Measurements from ENCODE around the gene FBXL15. TPM values are rescaled to one million over a fixed set of nuclear protein-coding genes. Genes with fewer than 3 reads are reported as not detected.

FBXL15 gene
- total and polyA plus RNA-seq, 2 of the 13 experiments (the other 11 are each of a cell fraction or from before 2014, with no cell fraction given), result 4.3 to 8.3 TPM

DNA sequence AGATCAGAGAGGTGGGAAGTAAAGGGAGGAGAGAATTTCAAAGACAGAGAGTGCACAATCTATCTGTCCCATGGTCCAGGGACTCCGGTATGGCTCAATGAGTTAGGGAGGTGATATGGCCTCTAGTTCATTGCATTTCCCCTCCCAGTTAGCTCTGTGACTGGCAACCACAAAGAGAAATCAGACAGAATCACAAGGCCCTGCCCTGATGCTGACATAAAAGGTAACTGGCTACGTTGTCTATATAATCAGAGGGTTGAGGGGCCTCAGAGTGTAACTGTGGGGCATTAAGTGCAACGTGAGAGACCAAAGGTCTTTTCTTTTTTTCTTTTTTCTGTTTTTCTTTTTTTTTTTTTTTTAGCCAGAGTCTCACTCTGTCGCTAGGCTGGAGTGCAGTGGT lies 38.0 kb downstream of the FBXL15 start:
- no peaks in the 10 kb centered on the region for H4K20me1 ChIP-seq (ENCODE audit: insufficient read depth, low read length)
- BruUV-seq (replicated peaks), result no TSS peak
- no peak overlapping the region for H2AFZ ChIP-seq (ENCODE audit: low read length)
- WGBS (ENCODE audit: low lambda C conversion rate), result 24% methylated on average over 4 of the region's 4 CpGs
- H3K27ac ChIP-seq (ENCODE audit: extremely low read length, insufficient read depth, low read length), result peak overlapping the region; percentile 33
- intact Hi-C loops (cut with micrococcal nuclease; ENCODE audit: unreplicated experiment) (no loop called here), in situ Hi-C loops (cut with HindIII; ENCODE audit: extremely low pct_ligation_motif_present, low pct_unique_long_range_greater_than_20kb) (no loop called here)
- ATAC-seq (no peak), DNase-seq (ENCODE audit: low spot score) (no peak), FAIRE-seq (no peak)
- no peaks in the 10 kb centered on the region for H3K79me2 ChIP-seq (ENCODE audit: insufficient read depth, low read length)
- CTCF ChIA-PET (ENCODE audit: low intra/inter-chr PET ratio, low total read pairs), result no interaction called here
- no peak overlapping the region for H3K4me3 ChIP-seq (replicated peaks in 1 of 3; ENCODE audit: insufficient read depth in 1 of 3, low read depth in 2 of 3, low read length in 3 of 3)
- peak overlapping the region; percentile 48; the same call in 1 of the 2 replicates for H3K4me2 ChIP-seq (ENCODE audit: low read depth, low read length)
- H3K36me3 ChIP-seq (replicated peaks in 1 of 2; ENCODE audit: control insufficient read depth in 1 of 2, insufficient read depth in 2 of 2, low read length in 2 of 2), result 0 out of 5 replicates have a peak, but pooled peaks cover 0 to 1% of the 10 kb centered on the region in 2 experiments
- no peaks in the 10 kb centered on the region for H3K9me3 ChIP-seq (ENCODE audit: low read length)
- no peak overlapping the region for H3K9ac ChIP-seq (ENCODE audit: insufficient read depth, low read depth, low read length)
- no peak for TF ChIP-seq PHF20 (CRISPR knock-in tag; IDR thresholded peaks at IDR 0.05)
- TF ChIP-seq CBX2 (IDR thresholded peaks at IDR 0.05; ENCODE audit: low read depth, low read length), result no peak
- TF ChIP-seq CBX2 (CRISPR knock-in tag; IDR thresholded peaks at IDR 0.05; ENCODE audit: low read depth), result no peak
- TF ChIP-seq, protein P1, sequence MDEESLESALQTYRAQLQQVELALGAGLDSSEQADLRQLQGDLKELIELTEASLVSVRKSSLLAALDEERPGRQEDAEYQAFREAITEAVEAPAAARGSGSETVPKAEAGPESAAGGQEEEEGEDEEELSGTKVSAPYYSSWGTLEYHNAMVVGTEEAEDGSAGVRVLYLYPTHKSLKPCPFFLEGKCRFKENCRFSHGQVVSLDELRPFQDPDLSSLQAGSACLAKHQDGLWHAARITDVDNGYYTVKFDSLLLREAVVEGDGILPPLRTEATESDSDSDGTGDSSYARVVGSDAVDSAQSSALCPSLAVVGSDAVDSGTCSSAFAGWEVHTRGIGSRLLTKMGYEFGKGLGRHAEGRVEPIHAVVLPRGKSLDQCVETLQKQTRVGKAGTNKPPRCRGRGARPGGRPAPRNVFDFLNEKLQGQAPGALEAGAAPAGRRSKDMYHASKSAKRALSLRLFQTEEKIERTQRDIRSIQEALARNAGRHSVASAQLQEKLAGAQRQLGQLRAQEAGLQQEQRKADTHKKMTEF (CRISPR knock-in tag; IDR thresholded peaks at IDR 0.05), result no peak
- peak; percentile 22; the same call in 1 of the 2 replicates for TF ChIP-seq HNF4A (CRISPR knock-in tag; IDR thresholded peaks at IDR 0.05)
- no peak for TF ChIP-seq SKI (IDR thresholded peaks at IDR 0.05; ENCODE audit: partially characterized antibody)
- no peak for TF ChIP-seq AHR (CRISPR knock-in tag; IDR thresholded peaks at IDR 0.05)
- no peak for TF ChIP-seq ISX (CRISPR knock-in tag; conservative IDR thresholded peaks at IDR 0.05)
- no peak for TF ChIP-seq CENPX (CRISPR knock-in tag; IDR thresholded peaks at IDR 0.05)
- TF ChIP-seq HES4 (CRISPR knock-in tag; IDR thresholded peaks at IDR 0.05; ENCODE audit: borderline replicate concordance), result no peak
- 0 out of 2 replicates have a peak, but pooled peaks have one; percentile 8 for TF ChIP-seq HNF4G (IDR thresholded peaks at IDR 0.05; ENCODE audit: borderline replicate concordance, low read depth, low read length)
- TF ChIP-seq HNF4G (CRISPR knock-in tag; IDR thresholded peaks at IDR 0.05; ENCODE audit: borderline replicate concordance, low read depth), result no peak
- TF ChIP-seq NCOR1 (IDR thresholded peaks at IDR 0.05; ENCODE audit: borderline replicate concordance, low read length), result 0 out of 2 replicates have a peak, but pooled peaks have one; percentile 40
- no peak for TF ChIP-seq SATB2 (CRISPR knock-in tag; IDR thresholded peaks at IDR 0.05)
- TF ChIP-seq KLF15 (CRISPR knock-in tag; IDR thresholded peaks at IDR 0.05; ENCODE audit: borderline replicate concordance), result no peak
- no peak for TF ChIP-seq SRSF1 (optimal IDR thresholded peaks at IDR 0.05; ENCODE audit: low read depth, low read length)
- TF ChIP-seq FOXA3 (CRISPR knock-in tag; IDR thresholded peaks at IDR 0.05), result no peak
- TF ChIP-seq, protein P2, sequence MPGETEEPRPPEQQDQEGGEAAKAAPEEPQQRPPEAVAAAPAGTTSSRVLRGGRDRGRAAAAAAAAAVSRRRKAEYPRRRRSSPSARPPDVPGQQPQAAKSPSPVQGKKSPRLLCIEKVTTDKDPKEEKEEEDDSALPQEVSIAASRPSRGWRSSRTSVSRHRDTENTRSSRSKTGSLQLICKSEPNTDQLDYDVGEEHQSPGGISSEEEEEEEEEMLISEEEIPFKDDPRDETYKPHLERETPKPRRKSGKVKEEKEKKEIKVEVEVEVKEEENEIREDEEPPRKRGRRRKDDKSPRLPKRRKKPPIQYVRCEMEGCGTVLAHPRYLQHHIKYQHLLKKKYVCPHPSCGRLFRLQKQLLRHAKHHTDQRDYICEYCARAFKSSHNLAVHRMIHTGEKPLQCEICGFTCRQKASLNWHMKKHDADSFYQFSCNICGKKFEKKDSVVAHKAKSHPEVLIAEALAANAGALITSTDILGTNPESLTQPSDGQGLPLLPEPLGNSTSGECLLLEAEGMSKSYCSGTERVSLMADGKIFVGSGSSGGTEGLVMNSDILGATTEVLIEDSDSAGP (CRISPR knock-in tag; IDR thresholded peaks at IDR 0.05; ENCODE audit: borderline replicate concordance), result no peak
- POLR2A ChIA-PET, result interaction anchor here (1.1 to 1.9 kb wide), 2 partner anchors 8 to 18 kb away, joined by 4 to 8 read pairs; no protein-coding TSS in a partner anchor
- no peaks in the 10 kb centered on the region for H3K27me3 ChIP-seq (ENCODE audit: control insufficient read depth in 1 of 2, insufficient read depth in 2 of 2, low read length in 2 of 2)
- peaks cover 51% of the 10 kb centered on the region for H3K4me1 ChIP-seq (ENCODE audit: insufficient read depth, low read length)

Measured in HepG2 (cell line).